HTR-8/SVneo (cell line): ENCODE results near the gene UNC119B.
"Not testable (repeated sequence)": the region's sequence is repeated elsewhere in the genome, so short reads cannot be mapped to it uniquely, and the experiment has no call there.

ENCODE experiments used
- DNase-seq: peaks from one replicate; pipeline ENCODE4 v3.0.0; 2011; ENCODE audit warnings: low spot score, mixed read lengths; ENCODE audit not compliant: insufficient read length
- FAIRE-seq: peaks from 2 replicates; lab custom pipeline; 2011; peaks lifted over from hg19 to GRCh38; lab: Jason Lieb, UNC

The UNC119B gene

DNA sequence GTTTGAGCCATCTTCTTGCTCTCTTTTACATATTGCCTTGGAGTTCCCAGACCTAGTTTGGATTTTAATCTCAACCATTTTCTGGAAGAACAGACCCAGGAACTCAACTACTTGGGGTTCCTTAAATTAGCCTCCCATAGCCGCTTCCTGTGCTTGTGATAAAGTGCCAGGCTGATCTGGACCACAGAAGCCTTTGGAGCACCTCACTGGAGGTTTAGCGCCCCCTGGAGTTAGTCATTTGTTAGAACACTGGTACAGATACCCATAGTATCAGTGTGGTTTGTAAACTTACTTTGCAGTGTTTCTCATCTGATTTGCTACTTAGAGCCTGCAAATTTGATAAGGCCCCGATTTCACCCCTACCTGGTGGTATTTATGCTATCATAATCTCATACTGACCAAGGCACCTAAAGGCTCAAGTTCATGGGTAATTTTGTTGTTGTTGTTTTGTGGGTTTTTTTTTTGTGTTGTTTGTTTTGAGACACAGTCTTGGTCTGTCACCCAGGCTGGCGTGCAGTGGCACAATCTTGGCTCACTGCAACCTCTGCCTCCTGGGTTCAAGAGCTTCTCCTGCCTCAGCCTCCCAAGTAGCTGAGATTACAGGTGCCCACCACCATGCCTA is 3.7 kb downstream of the UNC119B start:
- DNase-seq, result peak; percentile 83
- FAIRE-seq, result peak; percentile 59

DNA sequence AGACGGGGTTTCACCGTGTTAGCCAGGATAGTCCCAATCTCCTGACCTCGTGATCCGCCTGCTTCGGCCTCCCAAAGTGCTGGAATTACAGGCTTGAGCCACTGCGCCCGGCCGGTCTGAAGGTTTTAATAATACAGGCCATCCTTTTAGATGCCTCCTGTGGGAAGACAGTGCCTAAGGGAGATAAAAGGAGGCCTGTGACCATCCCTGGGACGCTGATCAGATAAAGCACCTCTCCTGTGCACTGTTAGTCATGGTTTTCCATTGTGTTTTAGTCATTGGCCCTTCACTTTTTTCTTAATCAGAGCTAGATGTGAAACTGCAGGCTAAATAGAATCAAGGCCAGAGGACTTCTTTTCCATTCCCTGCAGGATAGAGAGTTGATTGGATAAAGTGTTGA is 7.8 kb downstream of the UNC119B start:
- FAIRE-seq, result no peak
- DNase-seq, result no peak

DNA sequence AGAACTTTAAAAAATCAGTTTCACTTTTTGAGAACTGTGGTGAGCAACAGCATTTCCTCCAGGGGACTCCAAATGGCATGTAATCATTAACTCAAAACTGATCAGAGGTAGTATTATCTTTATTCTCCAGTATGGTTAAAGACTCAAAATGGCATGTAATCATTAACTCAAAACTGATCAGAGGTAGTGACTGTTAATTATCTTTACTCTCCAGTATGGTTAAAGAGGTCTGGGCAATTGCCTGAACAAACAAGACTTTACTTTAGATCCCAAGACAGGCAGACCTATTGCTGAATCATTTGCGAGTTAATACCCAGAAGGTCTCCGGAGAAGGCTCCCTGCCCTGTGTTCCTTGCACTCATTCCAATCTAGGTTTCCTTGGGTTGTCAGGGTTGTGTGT is 8.8 kb downstream of the UNC119B start:
- DNase-seq (no peak), FAIRE-seq (no peak)

DNA sequence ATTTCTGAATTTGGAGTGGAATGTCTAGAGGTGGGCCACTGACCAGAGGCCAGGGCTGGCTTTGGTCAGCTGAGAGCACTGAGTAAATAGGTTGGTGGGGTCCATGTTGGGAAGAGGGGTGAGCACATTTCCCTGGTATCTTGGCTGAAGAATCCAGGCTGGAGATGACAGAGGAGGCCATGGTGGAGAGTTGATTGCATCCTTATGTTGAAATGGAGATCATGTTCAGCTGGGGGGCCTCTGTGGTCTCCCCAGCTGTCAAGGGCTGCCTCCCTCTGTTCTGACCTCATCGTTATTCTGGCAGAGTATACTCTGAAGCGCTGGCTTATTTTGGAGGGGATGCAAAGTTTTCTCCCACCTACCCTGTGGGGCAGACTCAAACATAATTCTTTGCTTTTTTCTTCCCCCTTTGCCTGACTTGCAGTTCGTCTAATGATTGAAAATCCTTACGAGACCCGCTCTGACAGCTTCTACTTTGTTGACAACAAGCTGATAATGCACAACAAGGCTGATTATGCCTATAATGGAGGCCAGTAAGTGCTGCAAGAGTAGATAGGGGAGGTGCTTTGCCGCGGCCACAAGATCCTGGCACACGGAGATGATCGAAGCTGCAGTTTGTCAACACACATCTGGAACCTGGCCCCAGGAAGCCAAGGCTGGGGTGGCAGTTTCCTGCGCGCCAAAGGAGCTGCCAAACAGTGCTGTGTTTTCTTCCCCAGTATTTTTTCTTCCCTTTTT is 9.4 kb downstream of the UNC119B start:
- FAIRE-seq (no peak), DNase-seq (no peak)

DNA sequence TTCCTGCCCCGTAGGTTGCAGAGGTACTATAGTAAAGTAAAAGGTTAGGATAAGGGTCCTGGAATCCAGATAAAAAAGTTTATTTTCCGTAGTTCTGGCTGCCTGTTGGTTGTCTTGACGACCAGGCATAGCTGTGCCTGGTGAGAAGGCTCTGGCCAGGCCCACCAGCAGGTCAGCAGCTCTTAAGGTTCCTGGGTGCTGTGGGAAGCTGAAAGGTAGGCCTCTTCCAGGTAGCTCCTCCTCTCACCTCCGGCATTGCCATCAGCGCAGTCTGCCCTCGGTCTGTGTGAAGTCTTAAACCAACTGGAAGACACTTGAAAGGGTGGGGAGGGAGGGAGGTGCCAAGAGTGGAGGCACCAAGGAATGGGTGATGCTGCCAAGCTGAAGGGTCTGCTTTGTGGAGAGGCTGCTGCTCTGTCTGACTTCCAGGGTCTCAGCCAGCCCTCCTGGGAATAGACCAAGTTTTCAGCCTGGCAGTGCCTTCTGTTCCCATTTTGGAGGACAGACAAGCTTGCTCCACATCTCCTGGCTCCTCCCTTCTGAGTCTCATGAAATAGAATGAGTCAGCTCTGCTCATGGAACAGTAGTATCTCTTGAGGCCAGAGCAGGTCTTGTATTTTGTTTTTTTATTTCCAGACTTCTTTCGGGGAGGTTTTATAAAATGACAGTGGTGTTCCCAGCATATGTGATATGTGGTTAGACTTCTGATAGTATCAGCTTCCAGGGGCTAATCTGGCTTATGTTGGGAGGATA is 10.2 kb downstream of the UNC119B start:
- FAIRE-seq (no peak), DNase-seq (no peak)

DNA sequence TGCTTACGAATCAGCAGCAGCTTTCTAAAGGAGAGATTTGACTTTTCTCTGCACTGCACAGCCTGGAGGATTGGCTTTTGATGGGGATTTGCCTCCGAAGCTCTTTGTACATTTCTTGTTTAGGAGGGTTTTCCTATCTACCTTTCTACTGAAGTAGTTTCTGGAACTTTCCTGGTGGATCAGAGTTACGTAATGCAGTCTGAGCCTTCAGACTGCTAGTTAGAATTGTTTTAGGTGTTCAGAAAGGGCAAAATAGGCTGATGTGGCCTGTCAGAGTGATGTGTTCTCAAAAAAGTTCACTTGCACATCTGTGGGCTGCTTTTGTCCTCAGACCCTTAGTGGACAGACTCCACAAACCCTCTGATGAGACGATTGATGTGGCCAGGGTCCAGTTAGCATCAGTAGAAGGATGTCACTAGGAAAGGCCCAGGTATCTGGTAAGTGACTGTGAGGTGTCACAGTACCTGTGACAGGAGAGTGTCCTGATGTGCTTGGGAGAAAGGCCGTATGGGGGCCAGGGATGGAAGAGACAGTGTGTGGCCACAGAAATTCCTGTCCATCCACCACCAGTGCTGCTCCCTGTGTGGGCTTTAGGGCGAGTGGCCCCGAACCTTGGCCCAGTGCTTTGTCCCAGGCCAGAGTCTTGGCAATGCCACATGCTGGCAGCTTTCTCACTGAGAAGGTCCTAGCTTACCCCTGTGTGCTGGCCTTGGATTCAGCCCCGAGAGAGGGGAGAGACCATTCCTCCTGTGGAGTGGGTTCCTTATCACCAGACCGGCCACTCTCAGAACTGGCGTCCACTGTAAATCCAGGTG is 10.9 kb downstream of the UNC119B start:
- DNase-seq (no peak), FAIRE-seq (no peak)

DNA sequence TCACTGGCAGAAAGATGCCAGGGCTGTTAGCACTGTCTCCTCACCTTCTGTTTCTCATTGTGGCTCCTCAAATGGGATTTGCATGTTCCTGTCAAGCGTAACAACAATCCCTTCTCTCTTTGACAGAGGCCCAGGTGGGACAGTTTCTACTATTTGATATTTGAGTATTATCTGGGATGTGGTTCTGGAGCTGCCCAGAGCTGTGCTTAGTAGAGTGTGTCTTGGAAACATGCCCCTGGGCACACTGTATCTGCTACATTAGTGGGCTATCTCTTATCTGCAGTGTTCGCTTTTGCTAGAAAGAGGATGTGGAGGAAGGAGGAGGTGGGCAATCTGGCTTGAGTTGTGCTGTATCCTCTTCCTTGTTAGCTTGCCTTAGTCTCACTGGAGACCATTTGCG is 11.6 kb downstream of the UNC119B start:
- FAIRE-seq, result no peak
- no peak for DNase-seq

DNA sequence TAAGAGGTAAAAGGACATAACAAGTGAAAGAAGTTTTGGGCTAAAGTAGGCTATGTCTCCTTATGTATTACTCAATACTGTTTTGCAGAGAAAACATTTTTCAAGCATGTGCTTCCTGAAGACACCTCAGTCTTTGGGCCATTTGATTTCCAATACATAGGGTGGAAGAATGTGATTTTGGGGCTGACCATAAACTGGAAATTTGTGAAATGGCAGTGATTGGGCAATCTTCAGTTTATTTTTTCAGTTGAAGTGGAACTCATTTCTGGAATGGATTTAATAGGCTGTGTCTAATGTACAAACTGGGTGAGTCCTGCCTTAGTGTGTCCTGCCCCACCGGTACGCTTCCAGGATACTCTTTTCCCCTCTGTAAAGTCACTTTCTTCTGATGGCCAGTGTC is 12.5 kb downstream of the UNC119B start:
- FAIRE-seq (no peak), DNase-seq (no peak)

DNA sequence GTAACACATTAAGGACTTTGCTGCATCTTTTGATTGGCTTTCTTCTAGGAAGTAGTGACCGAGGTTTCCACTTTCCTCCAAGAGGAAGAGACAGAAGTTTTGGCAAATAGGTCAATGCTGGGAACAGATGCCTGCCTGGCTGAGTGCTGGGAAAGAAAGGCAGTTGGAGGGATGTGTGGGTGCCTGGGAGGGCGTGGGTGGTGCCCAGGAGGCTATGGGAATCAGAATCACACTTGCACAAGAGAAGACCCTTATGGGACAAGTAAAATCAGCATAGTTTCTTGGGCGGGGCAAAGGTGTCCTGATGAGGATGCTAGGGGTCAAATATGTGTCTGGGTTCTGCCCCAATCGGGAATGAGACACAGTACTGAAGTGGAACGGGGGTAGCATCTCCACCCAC is 14.5 kb downstream of the UNC119B start:
- no peak for DNase-seq
- no peak for FAIRE-seq

DNA sequence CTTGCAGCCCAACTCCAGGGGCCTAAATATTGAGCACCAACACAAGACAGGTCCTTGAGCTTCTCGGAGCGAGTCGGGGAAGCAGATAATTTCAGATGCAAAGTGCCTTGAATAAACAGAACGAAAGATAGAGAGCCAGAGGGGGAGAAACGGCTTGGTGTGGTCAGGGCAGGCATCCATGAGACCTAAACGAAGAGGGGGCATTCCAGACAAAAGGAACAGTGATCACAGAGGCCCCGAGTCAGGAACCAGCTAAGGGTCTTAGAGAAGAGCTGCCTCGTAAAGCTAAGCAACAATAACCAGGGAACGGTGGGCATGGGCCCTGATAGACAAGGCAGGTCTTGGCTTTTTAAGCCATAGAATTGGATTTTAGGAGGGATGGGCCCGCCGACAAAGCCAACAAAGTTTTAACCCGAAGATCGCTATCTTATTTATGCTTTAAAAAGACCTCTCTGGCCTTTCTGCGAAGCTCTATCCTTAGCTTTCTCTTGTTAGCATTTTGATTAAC is 14.9 kb downstream of the UNC119B start:
- DNase-seq (no peak), FAIRE-seq (no peak)

DNA sequence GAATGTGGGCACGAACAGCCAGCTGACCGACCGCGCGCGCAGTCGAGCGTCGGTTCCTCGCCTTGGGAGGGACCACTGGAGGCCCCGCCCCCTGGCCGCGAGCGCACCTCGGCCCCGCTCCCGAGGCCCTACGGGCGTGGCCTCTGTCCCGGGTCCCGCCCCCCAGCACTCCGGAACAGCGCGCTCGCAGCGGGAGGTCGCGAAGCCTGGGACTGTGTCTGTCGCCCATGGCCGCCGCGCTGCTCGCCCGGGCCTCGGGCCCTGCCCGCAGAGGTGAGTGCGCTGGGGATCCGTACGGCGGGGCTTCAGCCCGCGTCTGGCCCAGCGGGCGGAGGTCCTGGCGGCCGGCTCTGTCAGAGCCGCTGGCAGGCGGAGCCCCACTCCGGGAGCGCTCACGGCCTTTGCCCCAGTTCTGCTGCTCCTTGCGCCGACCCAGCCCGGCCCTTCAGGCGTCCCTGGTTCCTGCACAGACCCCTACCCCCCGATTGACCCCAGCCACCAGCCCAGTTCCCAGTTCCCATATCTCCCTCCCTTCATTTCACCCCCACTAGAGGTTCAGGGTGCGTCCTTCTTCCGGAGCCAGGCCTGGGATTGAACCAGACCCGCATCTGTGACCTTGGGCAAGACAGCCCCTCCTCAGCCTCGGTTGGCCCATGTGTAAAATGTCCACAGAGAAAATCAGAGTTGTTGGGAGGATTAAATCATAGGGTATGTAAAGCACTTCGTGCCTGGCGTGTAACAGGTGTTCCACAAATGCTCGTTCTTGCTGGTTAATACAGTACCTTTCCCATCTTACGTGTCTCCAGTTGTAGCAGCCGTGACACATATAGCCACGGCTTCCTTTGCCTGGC is 15.6 kb downstream of the UNC119B start, which contains the start of gene ACADS:
Gene ACADS (plus strand): TSS at position 168 of the 851 bp plus-strand sequence. CDS start 60 bp downstream, at position 228.
- FAIRE-seq (peak; percentile 46), DNase-seq (peak; percentile 95)

DNA sequence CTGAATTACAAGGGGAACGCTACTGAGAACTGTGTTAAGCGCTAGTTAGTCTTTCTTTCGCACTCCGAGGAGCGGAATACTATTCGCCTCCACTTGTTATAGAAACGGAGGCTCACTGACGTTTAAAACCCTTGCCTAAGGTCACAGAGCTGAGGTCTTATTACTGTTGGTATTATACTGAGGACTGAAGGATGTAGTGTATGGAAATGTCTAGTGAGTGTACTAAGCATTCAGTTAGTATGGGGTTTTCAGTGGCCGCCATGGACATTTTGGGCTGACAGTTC is 16.2 kb downstream of the UNC119B start:
- DNase-seq (no peak), FAIRE-seq (no peak)

DNA sequence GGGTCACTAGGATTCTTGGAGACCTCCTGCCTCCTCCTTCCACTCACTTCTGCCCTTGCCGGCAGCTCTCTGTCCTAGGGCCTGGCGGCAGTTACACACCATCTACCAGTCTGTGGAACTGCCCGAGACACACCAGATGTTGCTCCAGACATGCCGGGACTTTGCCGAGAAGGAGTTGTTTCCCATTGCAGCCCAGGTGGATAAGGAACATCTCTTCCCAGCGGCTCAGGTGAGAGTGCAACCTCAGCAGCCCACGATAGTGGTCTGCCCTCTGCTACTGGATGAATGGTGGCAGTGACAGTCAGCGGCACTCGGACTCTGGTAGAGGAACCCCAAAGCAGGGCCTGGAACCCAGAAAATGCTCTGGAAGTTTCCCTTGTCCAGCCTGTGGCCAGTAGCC is 16.7 kb downstream of the UNC119B start:
- DNase-seq, result no peak

DNA sequence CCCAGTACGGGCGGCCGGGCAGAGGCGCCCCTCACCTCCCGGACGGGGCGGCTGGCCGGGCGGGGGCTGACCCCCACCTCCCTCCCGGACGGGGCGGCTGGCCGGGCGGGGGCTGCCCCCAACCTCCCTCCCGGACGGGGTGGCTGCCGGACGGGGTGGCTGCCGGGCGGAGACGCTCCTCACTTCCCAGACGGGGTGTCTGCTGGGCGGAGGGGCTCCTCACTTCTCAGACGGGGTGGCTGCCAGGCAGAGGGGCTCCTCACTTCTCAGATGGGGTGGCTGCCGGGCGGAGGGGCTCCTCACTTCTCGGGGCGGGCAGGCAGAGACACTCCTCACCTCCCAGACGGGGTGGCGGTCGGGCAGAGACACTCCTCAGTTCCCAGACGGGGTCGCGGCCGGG is 21.9 kb downstream of the UNC119B start:
- not testable (repeated sequence) for DNase-seq, FAIRE-seq

More for the DNA sequence above, 16.7 kb downstream of the UNC119B start:
- FAIRE-seq, result no peak

DNA sequence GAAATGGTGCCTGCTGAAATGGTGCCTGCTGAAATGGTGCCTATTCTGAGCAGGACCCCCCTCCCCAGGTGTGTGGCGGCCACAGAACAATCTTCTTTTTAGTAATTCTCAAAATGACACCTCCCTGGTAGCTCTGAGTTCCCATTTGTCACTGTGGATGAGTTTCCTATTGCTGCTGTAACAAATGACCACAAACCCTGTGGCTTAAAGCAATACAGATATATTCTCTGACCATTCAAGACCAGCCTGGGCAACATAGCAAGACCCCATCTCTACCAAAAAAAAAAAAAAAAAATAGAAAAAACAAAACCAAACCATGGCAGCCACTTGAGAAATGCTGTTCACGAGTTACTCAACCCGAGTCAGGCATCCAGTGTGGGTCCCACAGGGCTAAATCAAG is 23.3 kb downstream of the UNC119B start:
- DNase-seq, result no peak
- FAIRE-seq, result no peak

DNA sequence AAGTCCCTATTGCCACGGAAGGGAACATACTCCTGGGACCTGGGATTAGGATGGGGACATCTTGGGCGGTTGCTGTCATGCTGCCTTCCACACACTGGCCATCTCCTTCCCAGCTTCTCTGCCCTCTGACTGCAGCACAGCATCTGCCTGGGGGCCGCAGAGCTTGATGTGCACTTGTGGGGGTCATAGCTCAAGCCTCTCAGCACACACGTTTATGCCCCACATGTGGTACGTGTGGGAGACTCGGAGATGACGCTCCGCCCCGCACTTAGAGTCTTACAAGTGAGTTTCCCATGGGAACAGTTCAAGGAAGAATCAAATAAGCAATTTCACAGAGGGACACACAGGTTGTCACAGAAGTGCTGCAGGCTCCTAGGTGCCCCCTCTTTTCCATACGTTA is 24.0 kb downstream of the UNC119B start:
- FAIRE-seq (no peak), DNase-seq (no peak)

DNA sequence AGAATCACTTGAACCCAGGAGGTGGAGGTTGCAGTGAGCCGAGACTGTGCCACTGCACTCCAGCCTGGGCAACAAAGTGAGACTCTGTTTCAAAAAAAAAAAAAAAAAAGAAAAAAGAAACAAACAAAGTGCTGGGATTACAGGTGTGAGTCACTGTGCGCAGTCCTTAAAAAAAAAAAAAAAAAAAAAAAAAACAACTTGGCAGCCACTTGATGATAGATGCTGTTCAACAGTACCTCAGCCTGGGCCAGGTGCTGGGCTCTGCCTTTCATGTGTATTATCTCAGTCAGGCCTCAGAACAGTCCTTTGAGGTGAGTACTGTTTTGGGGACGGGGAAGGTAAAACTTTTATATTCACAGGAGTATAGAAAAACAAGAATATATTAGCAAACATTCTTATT is 24.9 kb downstream of the UNC119B start:
- FAIRE-seq, result no peak
- DNase-seq, result no peak

DNA sequence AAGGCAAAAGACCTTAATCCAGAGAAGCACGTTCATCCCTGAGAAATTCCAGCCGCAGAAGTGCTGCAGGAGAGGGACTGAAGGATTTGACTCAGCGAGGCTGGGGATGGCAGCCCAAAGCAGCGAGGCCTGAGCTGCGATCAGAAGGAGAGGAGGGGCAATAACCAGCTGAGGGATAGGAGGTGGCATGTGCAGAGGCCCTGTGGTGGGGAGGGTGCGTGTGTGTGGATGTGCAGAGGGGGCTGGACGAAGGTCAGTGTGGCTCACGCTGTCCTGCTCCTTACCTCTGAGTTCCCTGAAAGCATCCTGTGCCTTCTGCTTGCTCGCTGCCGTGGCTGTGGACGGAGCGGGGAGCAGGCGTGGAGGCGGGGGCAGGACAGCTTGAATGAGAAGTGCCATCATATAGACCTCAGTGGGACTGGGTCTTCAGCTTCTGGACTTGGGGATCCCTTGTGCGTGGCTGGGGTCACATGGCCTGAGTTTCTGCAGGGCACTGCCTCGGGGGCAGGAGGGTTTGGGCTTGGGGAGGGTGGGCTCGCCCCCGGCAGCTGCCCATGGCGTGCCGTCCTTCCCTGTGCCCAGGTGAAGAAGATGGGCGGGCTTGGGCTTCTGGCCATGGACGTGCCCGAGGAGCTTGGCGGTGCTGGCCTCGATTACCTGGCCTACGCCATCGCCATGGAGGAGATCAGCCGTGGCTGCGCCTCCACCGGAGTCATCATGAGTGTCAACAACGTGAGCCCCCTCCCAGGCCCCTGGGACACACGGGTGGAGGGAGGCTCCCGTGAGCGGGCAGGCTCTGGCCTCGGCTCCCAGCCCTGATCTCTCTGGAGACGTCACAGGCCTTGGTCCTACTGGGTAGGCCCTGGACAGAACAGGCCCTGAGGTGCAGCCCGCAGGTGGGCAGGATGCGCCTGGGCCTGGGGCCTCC is 26.4 kb downstream of the UNC119B start:
- FAIRE-seq, result no peak
- no peak for DNase-seq
